GM12878 (cell line): ENCODE measurements around the gene TMSB4X. TPM values are rescaled to one million over a fixed set of nuclear protein-coding genes. Genes with fewer than 3 reads are reported as not detected.

Experiments used
- ASH2L ChIP-seq: fragments of 300-600, 200-600 bp; sonication (generic); IDR thresholded peaks from 2 replicates; pipeline ENCODE4 v1.6.1; 2017; ENCODE audit warnings: low read depth, mild to moderate bottlenecking, borderline replicate concordance
- BACH1 ChIP-seq: fragments of 450-650 bp; IDR thresholded peaks from 2 replicates; pipeline ENCODE4 v1.6.1; 2017; ENCODE audit warnings: mild to moderate bottlenecking, borderline replicate concordance
- E4F1 ChIP-seq: fragments of 450-650 bp; IDR thresholded peaks from 2 replicates; pipeline ENCODE4 v1.6.1; 2018; ENCODE audit warnings: borderline replicate concordance, mild to moderate bottlenecking; ENCODE audit not compliant: partially characterized antibody
- FOS ChIP-seq: IDR thresholded peaks from 3 replicates; pipeline ENCODE4 v1.6.1; 2011; ENCODE audit warnings: borderline replicate concordance; ENCODE audit not compliant: insufficient read length; ENCODE audit errors: extremely low read depth
- NRF1 ChIP-seq: conservative IDR thresholded peaks from 2 replicates; pipeline ENCODE4 v1.6.1; 2011; ENCODE audit warnings: mild to moderate bottlenecking, low read depth, low read length, improper control_type of control experiment
- PAX8 ChIP-seq: fragments of 450-650 bp; IDR thresholded peaks from 2 replicates; pipeline ENCODE4 v1.6.1; 2017; ENCODE audit warnings: mild to moderate bottlenecking, moderate library complexity
- REST ChIP-seq: IDR thresholded peaks from 2 replicates; pipeline ENCODE4 v1.6.1; 2012; ENCODE audit warnings: mild to moderate bottlenecking, low read depth, low read length
- SMARCA5 ChIP-seq: fragments of 450-650 bp; IDR thresholded peaks from 2 replicates; pipeline ENCODE4 v1.6.1; 2017; ENCODE audit warnings: mild to moderate bottlenecking
- polyA plus RNA-seq, 11 experiments: library from polyadenylated mRNA; depleted of rRNA in 4 of 11; unstranded in 6 of 11; stranded (reverse) in 5 of 11; fragments of >200 nt; fragmentation: Nextera tagmentation in 4 of 11; fragmentation: Illumina TruSeq in 1 of 11; extraction: Ambion mirVana in 4 of 11; extraction: Trizol in 1 of 11; gene quantifications; 1 replicate in 1 of 11; 2 replicates in 10 of 11; pipeline versions ENCODE4 v1.2.1 to v1.2.3, GENCODE V29; 2011 to 2016; ENCODE audit warnings: inconsistent platforms in 2 of 11, missing spikeins in 2 of 11, low read depth in 1 of 11
- total RNA-seq, 4 experiments: library from RNA; depleted of rRNA in 3 of 4; stranded (reverse); fragments of >200 nt in 3 of 4; fragmentation: Illumina TruSeq in 1 of 4; extraction: Trizol in 1 of 4; gene quantifications; 2 replicates each; pipeline versions ENCODE4 v1.2.1 to v1.2.3, GENCODE V29; 2013 to 2021
- TF ChIP-seq, protein P1 (sequence below): IDR thresholded peaks from 2 replicates; pipeline ENCODE4 v1.6.1; 2011; ENCODE audit warnings: borderline replicate concordance, low read depth, mild to moderate bottlenecking, moderate library complexity, mixed read lengths, low read length; ENCODE audit not compliant: insufficient read depth; ENCODE audit errors: extremely low read length
- TF ChIP-seq, protein P2 (sequence below): fragments of 450-650 bp; formaldehyde crosslinking; IDR thresholded peaks from 2 replicates; pipeline ENCODE4 v1.5.0; 2022; ENCODE audit warnings: mild to moderate bottlenecking, missing genetic modification characterization
- TF ChIP-seq, protein P3 (sequence below): fragments of 450-650 bp; IDR thresholded peaks from 2 replicates; pipeline ENCODE4 v1.6.1; 2017; ENCODE audit warnings: mild to moderate bottlenecking, low read depth, inconsistent platforms; ENCODE audit not compliant: poor library complexity, severe bottlenecking

The TMSB4X gene
- total and polyA plus RNA-seq, 10 of the 15 experiments (the other 5 are each of a cell fraction or from before 2014, with no cell fraction given): 13,924 to 37,234 (median 23,705) TPM

DNA sequence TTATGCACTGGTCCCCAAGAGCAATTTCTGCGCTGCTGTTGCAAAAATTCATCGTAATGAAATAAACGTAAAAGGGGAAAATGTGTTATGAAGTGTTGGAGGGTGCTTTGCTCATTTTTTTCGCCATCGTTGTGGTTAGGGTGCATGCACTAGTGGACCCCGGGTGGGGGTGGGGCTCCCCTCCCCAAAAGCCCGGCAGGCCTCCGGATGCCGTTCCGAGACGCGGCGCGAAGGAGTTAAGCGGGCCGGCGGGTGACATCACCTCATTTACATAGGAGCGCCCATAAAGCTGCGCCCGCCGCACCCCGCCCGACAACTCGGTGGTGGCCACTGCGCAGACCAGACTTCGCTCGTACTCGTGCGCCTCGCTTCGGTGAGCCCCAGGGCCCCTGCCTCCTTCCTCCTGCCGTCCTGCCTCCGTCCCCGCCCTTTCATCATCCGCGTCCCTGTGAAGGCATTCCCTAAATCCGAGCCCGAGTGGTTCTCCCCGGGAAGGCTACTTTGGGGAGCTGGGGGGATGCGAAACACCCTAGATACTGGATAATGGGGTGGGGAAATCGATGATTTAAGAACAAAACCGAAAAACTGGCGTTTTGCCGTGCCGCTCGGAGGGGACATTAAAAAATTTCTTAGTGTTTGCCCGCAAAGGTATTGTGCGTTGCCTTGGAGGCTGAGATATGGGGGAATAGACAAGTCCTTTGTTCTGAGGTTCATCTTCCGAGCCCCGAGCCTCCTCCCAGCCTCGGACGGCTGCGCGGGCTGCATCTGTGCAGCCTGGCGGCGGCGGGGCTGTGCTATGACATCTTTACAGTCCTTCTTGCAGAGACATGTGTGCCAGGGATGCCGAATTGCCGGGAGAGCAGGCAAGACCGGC, at the start of gene TMSB4X (continued):
- TF ChIP-seq, protein P1, sequence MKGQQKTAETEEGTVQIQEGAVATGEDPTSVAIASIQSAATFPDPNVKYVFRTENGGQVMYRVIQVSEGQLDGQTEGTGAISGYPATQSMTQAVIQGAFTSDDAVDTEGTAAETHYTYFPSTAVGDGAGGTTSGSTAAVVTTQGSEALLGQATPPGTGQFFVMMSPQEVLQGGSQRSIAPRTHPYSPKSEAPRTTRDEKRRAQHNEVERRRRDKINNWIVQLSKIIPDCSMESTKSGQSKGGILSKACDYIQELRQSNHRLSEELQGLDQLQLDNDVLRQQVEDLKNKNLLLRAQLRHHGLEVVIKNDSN: no peak
- TF ChIP-seq, protein P2, sequence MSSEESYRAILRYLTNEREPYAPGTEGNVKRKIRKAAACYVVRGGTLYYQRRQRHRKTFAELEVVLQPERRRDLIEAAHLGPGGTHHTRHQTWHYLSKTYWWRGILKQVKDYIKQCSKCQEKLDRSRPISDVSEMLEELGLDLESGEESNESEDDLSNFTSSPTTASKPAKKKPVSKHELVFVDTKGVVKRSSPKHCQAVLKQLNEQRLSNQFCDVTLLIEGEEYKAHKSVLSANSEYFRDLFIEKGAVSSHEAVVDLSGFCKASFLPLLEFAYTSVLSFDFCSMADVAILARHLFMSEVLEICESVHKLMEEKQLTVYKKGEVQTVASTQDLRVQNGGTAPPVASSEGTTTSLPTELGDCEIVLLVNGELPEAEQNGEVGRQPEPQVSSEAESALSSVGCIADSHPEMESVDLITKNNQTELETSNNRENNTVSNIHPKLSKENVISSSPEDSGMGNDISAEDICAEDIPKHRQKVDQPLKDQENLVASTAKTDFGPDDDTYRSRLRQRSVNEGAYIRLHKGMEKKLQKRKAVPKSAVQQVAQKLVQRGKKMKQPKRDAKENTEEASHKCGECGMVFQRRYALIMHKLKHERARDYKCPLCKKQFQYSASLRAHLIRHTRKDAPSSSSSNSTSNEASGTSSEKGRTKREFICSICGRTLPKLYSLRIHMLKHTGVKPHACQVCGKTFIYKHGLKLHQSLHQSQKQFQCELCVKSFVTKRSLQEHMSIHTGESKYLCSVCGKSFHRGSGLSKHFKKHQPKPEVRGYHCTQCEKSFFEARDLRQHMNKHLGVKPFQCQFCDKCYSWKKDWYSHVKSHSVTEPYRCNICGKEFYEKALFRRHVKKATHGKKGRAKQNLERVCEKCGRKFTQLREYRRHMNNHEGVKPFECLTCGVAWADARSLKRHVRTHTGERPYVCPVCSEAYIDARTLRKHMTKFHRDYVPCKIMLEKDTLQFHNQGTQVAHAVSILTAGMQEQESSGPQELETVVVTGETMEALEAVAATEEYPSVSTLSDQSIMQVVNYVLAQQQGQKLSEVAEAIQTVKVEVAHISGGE (CRISPR knock-in tag): no peak
- no peak for TF ChIP-seq ASH2L
- no peak for TF ChIP-seq E4F1
- TF ChIP-seq BACH1: peak; percentile 92
- no peak for TF ChIP-seq PAX8
- no peak for TF ChIP-seq FOS
- no peak for TF ChIP-seq NRF1
- TF ChIP-seq SMARCA5: no peak
- TF ChIP-seq, protein P3, sequence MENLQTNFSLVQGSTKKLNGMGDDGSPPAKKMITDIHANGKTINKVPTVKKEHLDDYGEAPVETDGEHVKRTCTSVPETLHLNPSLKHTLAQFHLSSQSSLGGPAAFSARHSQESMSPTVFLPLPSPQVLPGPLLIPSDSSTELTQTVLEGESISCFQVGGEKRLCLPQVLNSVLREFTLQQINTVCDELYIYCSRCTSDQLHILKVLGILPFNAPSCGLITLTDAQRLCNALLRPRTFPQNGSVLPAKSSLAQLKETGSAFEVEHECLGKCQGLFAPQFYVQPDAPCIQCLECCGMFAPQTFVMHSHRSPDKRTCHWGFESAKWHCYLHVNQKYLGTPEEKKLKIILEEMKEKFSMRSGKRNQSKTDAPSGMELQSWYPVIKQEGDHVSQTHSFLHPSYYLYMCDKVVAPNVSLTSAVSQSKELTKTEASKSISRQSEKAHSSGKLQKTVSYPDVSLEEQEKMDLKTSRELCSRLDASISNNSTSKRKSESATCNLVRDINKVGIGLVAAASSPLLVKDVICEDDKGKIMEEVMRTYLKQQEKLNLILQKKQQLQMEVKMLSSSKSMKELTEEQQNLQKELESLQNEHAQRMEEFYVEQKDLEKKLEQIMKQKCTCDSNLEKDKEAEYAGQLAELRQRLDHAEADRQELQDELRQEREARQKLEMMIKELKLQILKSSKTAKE: peak; percentile 18
- TF ChIP-seq REST: peak; percentile 31
